NCI-H1092 treated with DMSO at 0.1 percent for 48 hours (cell line): ENCODE measurements around the gene STK17A.

Experiments
- DNase-seq: peaks from one replicate; lab custom pipeline; 2025; lab: John Stamatoyannopoulos, UW

The STK17A gene

GRCh38 chr7:43582503-43583423 lies at the start of gene STK17A:
STK17A (plus strand) TSS chr7:43583108; CDS start chr7:43583244, 136 bp downstream.
- peak; percentile 93 for DNase-seq

- DNase-seq, result no peak
These were observed 49.0 kb upstream of the STK17A start for GRCh38 chr7:43533801-43534479.

- no peak for DNase-seq
These were observed 47.9 kb upstream of the STK17A start for GRCh38 chr7:43535031-43535451.

DNA sequence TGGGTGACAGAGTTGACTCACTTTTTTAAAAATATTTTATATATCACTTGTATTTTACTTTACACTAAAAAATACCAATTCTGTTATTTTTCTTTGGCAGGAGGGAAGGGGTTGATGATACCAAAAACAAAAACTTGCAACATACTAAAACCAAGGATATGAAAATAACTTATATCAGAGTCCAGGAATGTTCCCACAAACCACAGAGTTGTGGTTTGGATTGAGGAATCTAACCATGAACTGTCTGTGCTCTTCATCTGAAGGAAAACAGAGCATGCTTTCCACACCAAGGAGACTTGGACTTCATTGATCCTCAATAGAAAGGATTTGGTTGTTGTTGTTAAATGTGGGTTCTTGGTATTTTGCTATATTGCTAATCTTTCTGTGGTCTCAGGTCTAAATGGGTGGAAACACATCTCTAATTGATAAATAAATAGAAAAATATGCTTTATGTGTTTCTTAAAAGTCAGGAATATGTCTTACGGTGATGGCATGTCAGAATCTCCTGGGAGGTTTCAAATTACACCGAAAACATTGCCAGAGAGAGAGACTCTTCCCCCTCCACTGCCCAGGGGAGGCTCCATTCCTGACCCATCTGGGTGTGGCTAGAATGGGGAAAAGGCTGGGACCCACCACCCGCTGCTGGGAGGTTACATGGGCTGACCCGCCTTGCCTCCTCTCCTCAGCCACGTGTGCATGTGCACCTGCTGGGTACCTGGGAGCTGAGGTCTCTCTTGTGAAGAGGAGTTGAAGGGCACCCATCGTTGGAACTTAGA lies 46.9 kb upstream of the STK17A start:
- DNase-seq, result no peak

GRCh38 chr7:43536773-43537172 lies 46.1 kb upstream of the STK17A start:
- no peak for DNase-seq

DNA sequence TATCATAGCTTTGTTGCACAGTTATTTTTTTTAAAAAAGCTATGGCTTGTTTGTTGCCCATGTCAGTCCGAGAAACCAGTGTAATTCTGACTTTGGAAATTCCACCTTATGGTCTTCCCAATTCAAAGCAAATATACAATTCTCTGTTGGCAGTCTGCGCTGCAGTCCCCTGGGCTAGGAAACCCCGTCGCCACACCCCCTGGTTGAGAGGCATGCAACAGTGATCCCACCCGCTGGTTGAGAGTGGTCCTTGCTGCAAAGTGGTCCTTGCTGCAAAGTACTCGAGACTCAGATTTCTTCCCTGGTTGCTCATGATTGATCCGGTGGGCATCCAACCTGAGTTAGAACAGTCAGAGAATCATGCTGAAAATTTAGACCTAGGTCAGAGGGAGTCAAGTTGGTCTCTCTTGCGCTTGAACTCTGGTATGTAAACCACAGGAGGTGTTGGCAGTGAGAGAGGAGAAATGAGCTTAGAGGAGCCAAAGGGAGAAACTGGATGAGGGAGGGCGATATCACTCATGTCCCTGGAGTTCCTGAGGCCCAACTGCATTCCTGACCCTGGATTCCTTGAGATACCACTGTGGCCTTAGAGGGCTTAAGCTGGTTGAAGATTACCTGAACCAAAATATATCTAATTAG lies 45.0 kb upstream of the STK17A start:
- no peak for DNase-seq

GRCh38 chr7:43538404-43538771 lies 44.5 kb upstream of the STK17A start:
- no peak for DNase-seq

DNA sequence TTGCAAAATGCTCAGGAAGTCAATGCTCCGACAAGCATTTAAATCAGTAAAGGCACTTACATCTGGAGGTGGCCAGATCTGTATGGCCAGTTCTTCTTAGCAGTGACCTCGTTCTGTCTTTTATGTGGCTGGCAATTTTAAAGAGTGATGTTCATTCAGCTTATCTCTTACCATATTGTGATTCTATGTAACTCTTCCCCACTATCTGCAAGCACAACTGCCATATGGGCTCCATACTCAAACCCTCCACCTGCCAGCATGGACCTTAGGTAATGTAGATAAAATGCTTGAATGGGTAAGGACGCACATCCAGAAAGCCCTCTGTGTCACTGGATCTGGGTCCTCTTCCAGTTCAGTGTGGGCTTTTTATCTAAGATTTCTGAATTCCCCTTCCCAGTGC lies 42.4 kb upstream of the STK17A start:
- no peak for DNase-seq

GRCh38 chr7:43542716-43543115 lies 40.2 kb upstream of the STK17A start:
- DNase-seq, result no peak

- no peak for DNase-seq
These were observed 36.7 kb upstream of the STK17A start for GRCh38 chr7:43546231-43546630.

DNA sequence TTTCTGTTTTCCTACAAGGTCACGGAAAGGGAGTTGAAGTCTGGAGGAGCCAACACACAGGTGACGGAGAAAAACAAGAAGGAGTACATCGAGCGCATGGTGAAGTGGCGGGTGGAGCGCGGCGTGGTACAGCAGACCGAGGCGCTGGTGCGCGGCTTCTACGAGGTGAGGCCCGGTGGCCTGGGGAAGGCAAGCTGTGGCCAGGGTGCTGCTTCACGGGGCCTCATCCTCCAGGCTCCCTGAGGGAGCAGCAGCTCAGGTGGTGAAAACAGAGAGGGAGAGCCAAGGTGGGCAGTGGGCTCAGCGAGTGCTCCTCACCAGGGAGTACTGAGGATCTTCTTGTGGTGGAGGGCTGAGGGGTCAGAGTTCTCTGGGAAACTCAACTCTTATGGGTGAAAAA lies 32.5 kb upstream of the STK17A start:
- DNase-seq, result no peak

GRCh38 chr7:43552122-43552521 lies 30.8 kb upstream of the STK17A start:
- DNase-seq, result no peak

DNA sequence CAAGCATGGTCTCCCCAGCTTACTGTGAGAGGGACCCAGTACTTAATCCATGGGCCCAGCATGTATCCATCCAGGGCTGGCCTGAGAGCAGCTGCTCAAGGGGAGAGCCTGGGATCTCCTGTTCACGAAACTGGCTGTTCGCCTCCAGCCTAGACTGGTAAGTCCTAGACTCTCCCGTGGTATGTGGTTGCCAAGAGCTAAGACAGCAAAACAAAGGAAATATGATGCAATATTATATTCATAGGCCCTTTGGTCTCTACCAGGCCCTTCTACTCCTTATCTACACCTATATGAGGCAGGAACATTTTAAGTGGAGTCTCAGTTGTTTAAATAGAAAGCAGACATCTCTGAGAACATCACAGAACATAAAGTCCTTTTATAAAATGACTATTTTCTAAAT lies 28.9 kb upstream of the STK17A start:
- no peak for DNase-seq

DNA sequence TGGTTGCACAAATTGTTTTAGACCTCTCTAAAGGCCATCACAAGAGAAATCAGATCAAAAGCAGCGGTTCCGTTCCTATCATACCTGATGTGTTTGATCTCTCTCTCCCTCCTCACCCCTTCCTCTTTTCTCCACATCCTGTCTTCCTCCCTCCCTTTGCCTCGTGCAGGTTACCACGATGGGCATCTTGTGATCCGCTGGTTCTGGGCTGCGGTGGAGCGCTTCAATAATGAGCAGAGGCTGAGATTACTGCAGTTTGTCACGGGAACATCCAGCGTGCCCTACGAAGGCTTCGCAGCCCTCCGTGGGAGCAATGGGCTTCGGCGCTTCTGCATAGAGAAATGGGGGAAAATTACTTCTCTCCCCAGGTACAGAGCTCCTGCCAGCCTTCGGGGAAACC lies 28.5 kb upstream of the STK17A start:
- no peak for DNase-seq

GRCh38 chr7:43557831-43558495 lies 24.9 kb upstream of the STK17A start:
- no peak for DNase-seq

DNA sequence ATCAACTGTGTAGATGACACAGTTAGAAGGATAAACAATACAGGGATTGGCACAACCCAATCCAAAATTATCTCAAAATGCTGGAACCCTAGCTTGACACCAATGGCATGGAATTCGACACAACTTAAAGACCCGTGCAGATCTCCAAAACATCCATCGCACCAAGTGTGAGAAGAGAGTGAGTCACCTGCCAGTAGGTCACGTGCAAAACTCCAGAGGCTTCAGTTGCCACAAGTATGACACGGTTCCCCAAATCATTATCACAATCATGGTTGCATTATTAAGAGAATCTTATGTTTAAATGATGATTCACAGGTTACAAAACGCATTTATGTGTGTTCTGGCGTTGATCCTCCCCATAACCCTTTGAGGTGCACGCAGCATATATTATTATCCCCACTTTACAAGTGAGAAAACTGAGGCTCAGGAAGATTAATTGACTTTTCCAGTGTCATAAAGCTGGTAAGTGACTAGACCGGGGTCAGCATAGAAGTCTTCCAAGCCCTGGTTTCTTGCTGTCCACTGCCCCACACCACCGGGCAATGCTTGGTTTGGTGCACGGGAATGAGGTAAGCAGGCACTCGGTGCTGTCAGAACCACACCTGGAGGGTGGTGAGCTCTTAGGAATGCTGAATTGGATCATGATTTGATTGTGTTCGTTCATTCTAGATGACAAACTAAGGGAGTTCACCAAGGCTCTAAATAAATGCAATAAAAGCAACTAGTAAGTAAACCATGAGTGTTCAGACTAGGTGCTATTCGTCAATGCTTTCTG lies 23.6 kb upstream of the STK17A start:
- no peak for DNase-seq

GRCh38 chr7:43559946-43560335 lies 23.0 kb upstream of the STK17A start:
- no peak for DNase-seq

DNA sequence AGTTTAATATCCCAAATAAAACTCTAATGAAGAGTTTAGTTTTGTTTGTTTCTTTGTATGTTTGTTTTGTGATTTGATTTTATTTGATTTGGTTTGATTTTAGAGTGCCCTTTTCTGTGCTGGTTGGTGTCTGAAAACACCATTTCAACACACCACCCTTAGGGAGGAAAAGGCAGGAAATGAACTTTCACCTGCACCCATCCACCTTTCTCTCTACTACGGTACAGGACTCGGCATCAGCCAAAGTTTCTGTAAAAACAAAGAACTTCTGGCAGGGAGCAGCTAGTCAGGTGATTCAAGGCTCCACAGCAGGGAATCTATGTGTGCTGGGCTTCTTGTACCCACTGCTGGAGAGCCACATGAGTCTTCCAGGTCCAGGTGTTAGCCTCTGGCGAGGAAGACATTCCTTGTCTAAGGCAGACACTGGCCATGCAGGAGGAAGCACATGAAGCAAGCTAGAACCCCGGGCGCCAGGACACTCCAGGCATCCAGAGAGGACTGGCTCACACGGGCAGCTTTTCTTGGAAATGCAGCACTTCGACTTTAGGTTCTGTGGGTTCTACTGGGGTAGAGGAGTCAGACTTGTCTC lies 22.1 kb upstream of the STK17A start:
- DNase-seq, result no peak

GRCh38 chr7:43562383-43562782 lies 20.5 kb upstream of the STK17A start:
- no peak for DNase-seq

DNA sequence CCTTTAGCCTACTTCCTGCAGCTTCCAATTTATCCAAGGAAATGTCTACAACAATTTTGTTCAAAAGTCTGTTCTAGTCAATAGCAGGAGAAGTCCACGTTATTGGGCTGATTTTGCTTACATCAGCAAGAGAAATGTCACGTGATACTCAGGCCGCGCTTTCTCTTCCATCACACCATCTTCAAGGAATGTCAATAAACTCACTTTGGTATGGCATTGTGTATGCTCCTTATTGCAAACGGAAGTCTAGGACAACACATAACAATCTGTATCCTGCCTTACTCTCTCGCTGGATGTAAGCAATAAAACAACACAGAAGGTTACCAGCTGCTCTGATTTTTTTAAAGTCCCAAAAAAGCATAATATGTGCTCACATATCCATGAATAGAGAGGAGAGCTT lies 17.1 kb upstream of the STK17A start:
- DNase-seq, result no peak
